HepG2 (cell line): ENCODE measurements around the gene CKS2. TPM values are rescaled to one million over a fixed set of nuclear protein-coding genes. Genes with fewer than 3 reads are reported as not detected.

Experiments used
- BRD4 ChIP-seq: sonication (generic); formaldehyde crosslinking; IDR thresholded peaks from 2 replicates; pipeline ENCODE4 v1.4.0; 2020; ENCODE audit warnings: missing genetic modification reagents
- CBFB ChIP-seq: sonication (generic); formaldehyde crosslinking; IDR thresholded peaks from 2 replicates; pipeline ENCODE4 v1.4.0; 2020; ENCODE audit warnings: missing genetic modification reagents
- ETV5 ChIP-seq: IDR thresholded peaks from 2 replicates; pipeline ENCODE4 v1.6.1; 2018; ENCODE audit warnings: missing biosample characterization, missing genetic modification reagents, inconsistent platforms, borderline replicate concordance
- GATA4 ChIP-seq: sonication (generic); IDR thresholded peaks from 2 replicates; pipeline ENCODE4 v1.6.1; 2016; ENCODE audit warnings: antibody characterized with exemption, low read depth, borderline replicate concordance
- HIVEP1 ChIP-seq: sonication (generic); formaldehyde crosslinking; IDR thresholded peaks from 2 replicates; pipeline ENCODE4 v1.4.0; 2020; ENCODE audit warnings: mild to moderate bottlenecking, missing genetic modification reagents
- KAT2B ChIP-seq: fragments of 150-350 bp; IDR thresholded peaks from 2 replicates; pipeline ENCODE4 v1.6.1; 2014; ENCODE audit warnings: low read depth, low read length, borderline replicate concordance
- KAT8 ChIP-seq: IDR thresholded peaks from 2 replicates; pipeline ENCODE4 v1.6.1; 2016; ENCODE audit warnings: missing genetic modification reagents, missing compliant biosample characterization
- ZMYM2 ChIP-seq: sonication (generic); formaldehyde crosslinking; IDR thresholded peaks from 2 replicates; pipeline ENCODE4 v1.8.0; 2022; ENCODE audit warnings: mild to moderate bottlenecking, missing genetic modification reagents
- ZNF362 ChIP-seq: sonication (generic); formaldehyde crosslinking; IDR thresholded peaks from 2 replicates; pipeline ENCODE4 v1.4.0; 2020; ENCODE audit warnings: missing genetic modification reagents, mild to moderate bottlenecking, borderline replicate concordance
- ZNF496 ChIP-seq: sonication (generic); formaldehyde crosslinking; IDR thresholded peaks from 2 replicates; pipeline ENCODE4 v1.8.1; 2023; ENCODE audit warnings: mild to moderate bottlenecking, moderate library complexity, missing genetic modification reagents; ENCODE audit not compliant: insufficient replicate concordance
- ZNF549 ChIP-seq: sonication (generic); formaldehyde crosslinking; IDR thresholded peaks from 2 replicates; pipeline ENCODE4 v1.5.0; 2020; ENCODE audit warnings: missing genetic modification reagents
- ZNF569 ChIP-seq: sonication (generic); formaldehyde crosslinking; IDR thresholded peaks from 2 replicates; pipeline ENCODE4 v1.5.0; 2020; ENCODE audit warnings: mild to moderate bottlenecking, missing genetic modification reagents, moderate library complexity, borderline replicate concordance
- ZNF619 ChIP-seq: sonication (generic); formaldehyde crosslinking; IDR thresholded peaks from 2 replicates; pipeline ENCODE4 v1.4.0; 2020; ENCODE audit warnings: mild to moderate bottlenecking, missing genetic modification reagents
- ZNF660 ChIP-seq: sonication (generic); formaldehyde crosslinking; IDR thresholded peaks from 2 replicates; pipeline ENCODE4 v1.5.1; 2020; ENCODE audit warnings: mild to moderate bottlenecking, low read depth, missing genetic modification reagents, borderline replicate concordance
- ZNF784 ChIP-seq: sonication (generic); formaldehyde crosslinking; IDR thresholded peaks from 2 replicates; pipeline ENCODE4 v1.5.1; 2020; ENCODE audit warnings: missing genetic modification reagents, mild to moderate bottlenecking, borderline replicate concordance
- ZNF878 ChIP-seq: sonication (generic); formaldehyde crosslinking; IDR thresholded peaks from 2 replicates; pipeline ENCODE4 v1.8.1; 2023; ENCODE audit warnings: mild to moderate bottlenecking, missing genetic modification reagents, moderate library complexity
- ZSCAN30 ChIP-seq: sonication (generic); formaldehyde crosslinking; IDR thresholded peaks from 2 replicates; pipeline ENCODE4 v1.5.0; 2020; ENCODE audit warnings: mild to moderate bottlenecking, missing genetic modification reagents
- polyA plus RNA-seq, 8 experiments: library from polyadenylated mRNA; depleted of rRNA in 3 of 8; stranded (reverse) in 7 of 8; unstranded in 1 of 8; fragments of >200 nt; fragmentation: Illumina TruSeq in 4 of 8; extraction: Trizol in 4 of 8; gene quantifications; 2 replicates each; pipeline versions ENCODE4 v1.2.1 to v1.2.3, GENCODE V29; 2011 to 2016; ENCODE audit warnings: low read depth in 4 of 8, missing spikeins in 1 of 8, mixed read lengths in 1 of 8; ENCODE audit not compliant: insufficient read depth in 1 of 8
- total RNA-seq, 5 experiments: library from RNA; depleted of rRNA; stranded (reverse); fragments of >200 nt; fragmentation: Illumina TruSeq; extraction: Trizol; gene quantifications; 2 replicates each; pipeline ENCODE4 v1.2.3, GENCODE V29; 2016; ENCODE audit warnings: low read depth in 1 of 5
- TF ChIP-seq, protein P1 (sequence below): sonication (generic); formaldehyde crosslinking; IDR thresholded peaks from 2 replicates; pipeline ENCODE4 v1.4.0; 2020; ENCODE audit warnings: missing genetic modification reagents
- TF ChIP-seq, protein P2 (sequence below), 2 experiments: sonication (generic) in 1 of 2; formaldehyde crosslinking in 1 of 2; IDR thresholded peaks; 2 replicates each; pipeline versions ENCODE4 v1.5.1 to v1.6.1; 2011 to 2020; ENCODE audit warnings: borderline replicate concordance in 1 of 2, low read depth in 1 of 2, low read length in 1 of 2, mild to moderate bottlenecking in 1 of 2, missing genetic modification reagents in 1 of 2, moderate library complexity in 1 of 2
- TF ChIP-seq, protein P3 (sequence below): sonication (generic); formaldehyde crosslinking; IDR thresholded peaks from 2 replicates; pipeline ENCODE4 v1.8.1; 2023; ENCODE audit warnings: mild to moderate bottlenecking, missing genetic modification reagents

Gene CKS2
- total and polyA plus RNA-seq, 2 of the 13 experiments (the other 11 are each of a cell fraction or from before 2014, with no cell fraction given) = 251 to 317 TPM

- TF ChIP-seq, protein P1, sequence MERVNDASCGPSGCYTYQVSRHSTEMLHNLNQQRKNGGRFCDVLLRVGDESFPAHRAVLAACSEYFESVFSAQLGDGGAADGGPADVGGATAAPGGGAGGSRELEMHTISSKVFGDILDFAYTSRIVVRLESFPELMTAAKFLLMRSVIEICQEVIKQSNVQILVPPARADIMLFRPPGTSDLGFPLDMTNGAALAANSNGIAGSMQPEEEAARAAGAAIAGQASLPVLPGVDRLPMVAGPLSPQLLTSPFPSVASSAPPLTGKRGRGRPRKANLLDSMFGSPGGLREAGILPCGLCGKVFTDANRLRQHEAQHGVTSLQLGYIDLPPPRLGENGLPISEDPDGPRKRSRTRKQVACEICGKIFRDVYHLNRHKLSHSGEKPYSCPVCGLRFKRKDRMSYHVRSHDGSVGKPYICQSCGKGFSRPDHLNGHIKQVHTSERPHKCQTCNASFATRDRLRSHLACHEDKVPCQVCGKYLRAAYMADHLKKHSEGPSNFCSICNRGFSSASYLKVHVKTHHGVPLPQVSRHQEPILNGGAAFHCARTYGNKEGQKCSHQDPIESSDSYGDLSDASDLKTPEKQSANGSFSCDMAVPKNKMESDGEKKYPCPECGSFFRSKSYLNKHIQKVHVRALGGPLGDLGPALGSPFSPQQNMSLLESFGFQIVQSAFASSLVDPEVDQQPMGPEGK = peak; percentile 24; the same call in 1 of the 2 replicates
- no peak for TF ChIP-seq KAT2B
- TF ChIP-seq BRD4 (CRISPR knock-in tag) = peak; percentile 79
- peak; percentile 92 for TF ChIP-seq KAT8 (CRISPR knock-in tag)
- TF ChIP-seq, protein P2, sequence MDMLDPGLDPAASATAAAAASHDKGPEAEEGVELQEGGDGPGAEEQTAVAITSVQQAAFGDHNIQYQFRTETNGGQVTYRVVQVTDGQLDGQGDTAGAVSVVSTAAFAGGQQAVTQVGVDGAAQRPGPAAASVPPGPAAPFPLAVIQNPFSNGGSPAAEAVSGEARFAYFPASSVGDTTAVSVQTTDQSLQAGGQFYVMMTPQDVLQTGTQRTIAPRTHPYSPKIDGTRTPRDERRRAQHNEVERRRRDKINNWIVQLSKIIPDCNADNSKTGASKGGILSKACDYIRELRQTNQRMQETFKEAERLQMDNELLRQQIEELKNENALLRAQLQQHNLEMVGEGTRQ (IDR thresholded peaks at IDR 0.05; ENCODE audit: low read depth, low read length) = peak; percentile 63; the same call in 1 of the 2 replicates
- TF ChIP-seq, protein P2 (CRISPR knock-in tag; IDR thresholded peaks at IDR 0.05; ENCODE audit: borderline replicate concordance) = peak; percentile 73
- no peak for TF ChIP-seq ZNF549
- TF ChIP-seq ETV5 = peak; percentile 90
- no peak for TF ChIP-seq ZNF569 (CRISPR knock-in tag)
- TF ChIP-seq ZMYM2 (CRISPR knock-in tag) = peak; percentile 55; the same call in 1 of the 2 replicates
- TF ChIP-seq ZNF878 (CRISPR knock-in tag) = peak; percentile 48; the same call in 1 of the 2 replicates
- peak; percentile 79 for TF ChIP-seq GATA4
- 0 out of 2 replicates have a peak, but pooled peaks have one; percentile 55 for TF ChIP-seq ZNF619 (CRISPR knock-in tag)
- TF ChIP-seq ZNF496 (CRISPR knock-in tag) = no peak
- no peak for TF ChIP-seq ZNF362 (CRISPR knock-in tag)
- peak; percentile 97 for TF ChIP-seq ZNF784 (CRISPR knock-in tag)
- no peak for TF ChIP-seq ZNF660 (CRISPR knock-in tag)
- no peak for TF ChIP-seq ZSCAN30 (CRISPR knock-in tag)
- TF ChIP-seq, protein P3, sequence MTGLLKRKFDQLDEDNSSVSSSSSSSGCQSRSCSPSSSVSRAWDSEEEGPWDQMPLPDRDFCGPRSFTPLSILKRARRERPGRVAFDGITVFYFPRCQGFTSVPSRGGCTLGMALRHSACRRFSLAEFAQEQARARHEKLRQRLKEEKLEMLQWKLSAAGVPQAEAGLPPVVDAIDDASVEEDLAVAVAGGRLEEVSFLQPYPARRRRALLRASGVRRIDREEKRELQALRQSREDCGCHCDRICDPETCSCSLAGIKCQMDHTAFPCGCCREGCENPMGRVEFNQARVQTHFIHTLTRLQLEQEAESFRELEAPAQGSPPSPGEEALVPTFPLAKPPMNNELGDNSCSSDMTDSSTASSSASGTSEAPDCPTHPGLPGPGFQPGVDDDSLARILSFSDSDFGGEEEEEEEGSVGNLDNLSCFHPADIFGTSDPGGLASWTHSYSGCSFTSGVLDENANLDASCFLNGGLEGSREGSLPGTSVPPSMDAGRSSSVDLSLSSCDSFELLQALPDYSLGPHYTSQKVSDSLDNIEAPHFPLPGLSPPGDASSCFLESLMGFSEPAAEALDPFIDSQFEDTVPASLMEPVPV (CRISPR knock-in tag) = no peak
- no peak for TF ChIP-seq HIVEP1 (CRISPR knock-in tag)
- TF ChIP-seq CBFB (CRISPR knock-in tag) = peak; percentile 24
Measured at GRCh38 chr9:89310475-89311345, at the start of gene CKS2 (continued).
